Stimulated activated naive B cell treated with anti-CD40 and anti-IgM and Interleukin-4, amounts not matched to agents 10 μg/mL and 1 μg/mL and 100 μg/mL, for 72 hours (primary cell): ENCODE results near the gene FAM53C.
"Not testable (repeated sequence)": the region's sequence is repeated elsewhere in the genome, so short reads cannot be mapped to it uniquely, and the experiment has no call there.

Source experiments
- ATAC-seq, 2 donors: fragments of 150-1000 bp; cut with Tn5 transposase; replicated peaks; 2 replicates each; pipeline ENCODE4 v1.10.0; 2021; ENCODE audit warnings: moderate library complexity in 1 of 2
- DNase-seq: peaks from one replicate; pipeline ENCODE4 v3.0.0; 2021
- H3K27ac Mint-ChIP-seq: one replicate; pipeline ENCODE4 v1.8.0; 2022; ENCODE audit warnings: mild to moderate bottlenecking, mixed read lengths
- H3K27me3 Mint-ChIP-seq, 2 donors: one replicate each; pipeline ENCODE4 v1.8.0; 2022; ENCODE audit warnings: mixed read lengths in 2 of 2
- H3K36me3 Mint-ChIP-seq, 2 donors: one replicate each; pipeline ENCODE4 v1.8.0; 2022; ENCODE audit warnings: mixed read lengths in 2 of 2, mild to moderate bottlenecking in 1 of 2
- H3K4me1 Mint-ChIP-seq, 2 donors: one replicate each; pipeline ENCODE4 v1.8.0; 2022; ENCODE audit warnings: mixed read lengths in 2 of 2, mild to moderate bottlenecking in 1 of 2
- H3K4me3 Mint-ChIP-seq, 2 donors: one replicate each; pipeline ENCODE4 v1.8.0; 2022; ENCODE audit warnings: mild to moderate bottlenecking in 2 of 2, mixed read lengths in 2 of 2, moderate library complexity in 1 of 2
- H3K9me3 Mint-ChIP-seq, 2 donors: one replicate each; pipeline ENCODE4 v1.8.0; 2022; ENCODE audit warnings: mixed read lengths in 2 of 2, mild to moderate bottlenecking in 1 of 2

The FAM53C gene

DNA sequence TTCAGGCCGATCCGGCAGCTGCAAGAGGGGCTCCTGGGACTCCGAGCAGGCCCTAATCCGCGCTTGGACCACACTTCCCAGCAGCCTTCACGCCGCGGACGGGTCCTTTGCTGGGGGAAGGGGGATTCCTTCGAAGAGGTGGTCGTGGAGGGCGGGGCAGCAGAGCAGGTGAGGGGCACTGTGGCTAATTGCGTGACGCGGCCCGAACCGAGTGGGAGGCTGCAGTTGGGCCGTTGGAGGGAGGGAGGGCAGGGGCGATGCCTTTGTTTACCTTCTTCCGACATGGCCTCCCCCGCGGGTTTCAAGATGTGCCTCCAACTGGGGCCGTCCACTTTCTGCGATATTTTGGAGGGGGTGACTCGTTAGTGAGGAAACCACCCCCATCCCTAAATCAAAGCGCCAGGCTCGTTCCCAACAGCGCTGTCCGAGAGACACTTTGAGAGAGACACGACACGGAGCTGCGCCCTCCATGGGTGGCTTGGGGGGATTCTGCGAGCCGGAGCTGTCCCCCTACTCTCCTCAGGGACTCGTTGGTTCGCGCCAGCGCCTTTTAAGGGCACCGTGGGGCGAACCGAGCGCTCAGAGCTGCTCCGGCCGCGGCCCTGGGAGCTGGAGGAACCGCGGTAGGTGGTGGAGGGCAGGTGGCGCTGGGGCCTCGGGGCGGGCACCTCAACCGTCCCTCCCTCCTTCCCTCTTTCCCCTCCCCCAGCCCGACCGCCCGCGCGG lies at the start of gene FAM53C:
TSS of gene FAM53C (plus strand) at position 582 of the 726 bp plus-strand sequence. CDS start 3,070 bp downstream, outside the sequence.
- DNase-seq (peak; percentile 93), ATAC-seq (peak; percentile 89 to 91)
- Mint-ChIP-seq H3K4me3 (peak within 1 kb of the TSS; percentile 95), H3K9me3 (no peaks in the 10 kb centered on the region), H3K27ac (peak within 1 kb of the TSS; percentile 100), H3K36me3 (peaks cover 6 to 10% of the 10 kb centered on the region in 2 donors), H3K4me1 (peaks cover 25 to 40% of the 10 kb centered on the region in 2 donors), H3K27me3 (no peaks in the 10 kb centered on the region)

DNA sequence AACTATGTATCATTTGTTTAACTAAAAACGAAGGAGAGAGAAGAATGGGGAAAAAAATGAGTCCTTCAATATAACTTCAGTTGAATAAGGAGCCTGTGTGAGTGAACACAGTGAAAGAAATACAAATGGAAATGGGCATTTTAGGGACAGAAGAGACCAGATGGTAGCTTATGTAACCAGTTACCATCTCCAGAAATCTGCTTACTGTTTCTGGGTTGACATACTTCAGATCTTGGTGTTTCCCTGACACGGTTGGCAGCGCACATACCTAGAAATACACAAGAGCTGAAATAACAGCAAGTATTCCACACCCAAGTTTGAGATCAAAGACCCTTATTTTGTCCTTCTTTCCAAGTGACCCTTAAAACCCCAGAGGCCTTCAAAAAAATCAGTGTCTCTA lies 48.8 kb upstream of the FAM53C start:
- Mint-ChIP-seq H3K4me1 (peaks cover 4 to 7% of the 10 kb centered on the region in 2 donors), H3K36me3 (no peaks in the 10 kb centered on the region), H3K9me3 (no peaks in the 10 kb centered on the region), H3K27ac (no peak overlapping the region), H3K4me3 (no peak overlapping the region), H3K27me3 (no peaks in the 10 kb centered on the region)
- DNase-seq (no peak), ATAC-seq (no peak)

DNA sequence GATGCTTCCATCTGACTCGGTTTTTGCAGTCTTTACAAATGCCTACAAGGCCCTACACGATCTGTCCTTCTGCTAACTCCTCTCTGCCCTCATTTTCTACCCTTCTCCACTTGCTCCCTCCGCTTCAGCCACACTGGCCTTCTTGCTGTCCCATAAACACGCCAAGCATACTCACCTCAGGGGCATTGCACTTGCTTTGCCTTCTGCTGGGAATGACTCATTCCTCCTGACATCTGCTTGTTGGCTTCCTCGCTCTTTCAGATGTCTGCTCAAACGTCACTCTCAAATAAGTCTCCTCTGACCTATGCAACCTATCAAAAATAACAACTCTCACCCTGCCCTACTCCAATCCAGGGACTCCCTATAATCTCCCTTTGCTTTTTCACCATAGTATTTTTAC lies 34.7 kb upstream of the FAM53C start:
- Mint-ChIP-seq H3K27ac (no peak overlapping the region), H3K36me3 (no peaks in the 10 kb centered on the region), H3K4me3 (no peak overlapping the region), H3K27me3 (no peaks in the 10 kb centered on the region), H3K9me3 (no peaks in the 10 kb centered on the region), H3K4me1 (no peaks in the 10 kb centered on the region)
- no peak for DNase-seq
- no peak for ATAC-seq

DNA sequence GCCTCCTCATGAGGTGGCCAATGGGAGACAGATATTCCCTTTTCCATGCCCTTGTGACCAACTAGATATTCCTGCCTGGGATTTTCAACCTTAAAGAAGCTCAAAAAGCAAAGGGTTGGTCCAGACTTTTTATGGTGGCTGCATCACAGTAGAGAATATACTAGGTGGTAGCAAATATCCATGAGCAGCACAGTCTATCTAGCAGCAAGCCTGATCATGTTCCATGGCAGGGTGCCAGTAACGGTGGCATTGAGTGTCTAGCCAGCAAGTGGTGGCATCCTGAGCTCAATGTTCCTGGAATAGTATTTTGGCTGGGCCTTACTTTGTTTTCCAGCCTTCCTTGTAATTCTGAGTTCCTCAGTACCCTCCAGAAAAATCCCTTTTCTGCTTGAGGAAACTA lies 32.3 kb upstream of the FAM53C start:
- no peak for DNase-seq
- ATAC-seq: no peak
- Mint-ChIP-seq H3K27me3 (no peaks in the 10 kb centered on the region), H3K4me1 (no peaks in the 10 kb centered on the region), H3K27ac (no peak overlapping the region), H3K9me3 (no peaks in the 10 kb centered on the region), H3K4me3 (no peak overlapping the region), H3K36me3 (no peaks in the 10 kb centered on the region)

DNA sequence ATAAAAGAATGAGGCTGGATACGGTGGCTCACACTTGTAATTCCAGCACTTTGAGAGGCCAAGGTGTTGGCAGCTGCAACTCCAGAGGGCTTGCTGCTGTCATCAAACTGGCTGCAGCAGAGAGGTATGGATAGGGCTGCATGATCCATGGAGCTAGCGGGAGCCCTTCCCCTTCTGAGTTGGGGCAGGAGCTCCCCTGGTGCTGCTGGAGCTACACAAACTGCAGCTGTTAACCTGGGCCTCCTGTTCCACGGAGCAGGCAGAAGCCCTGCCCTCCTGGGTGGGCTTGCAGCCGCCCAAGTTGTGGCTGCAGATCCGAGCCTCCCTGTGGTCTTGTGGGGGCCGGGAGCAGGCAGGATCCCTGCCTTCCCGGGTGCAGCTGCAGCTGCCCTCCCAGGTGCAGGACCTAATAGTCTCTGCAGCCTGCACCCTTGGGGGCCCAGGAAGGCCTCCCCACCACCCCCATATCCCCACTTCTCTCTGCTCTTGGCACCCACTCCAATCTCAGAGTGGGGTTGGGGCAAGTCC lies 22.3 kb upstream of the FAM53C start:
- no peak for ATAC-seq
- Mint-ChIP-seq H3K36me3 (no peaks in the 10 kb centered on the region), H3K9me3 (peaks cover 0 to 2% of the 10 kb centered on the region in 2 donors), H3K4me3 (no peak overlapping the region), H3K27me3 (no peaks in the 10 kb centered on the region), H3K27ac (no peak overlapping the region), H3K4me1 (no peaks in the 10 kb centered on the region)
- no peak for DNase-seq

DNA sequence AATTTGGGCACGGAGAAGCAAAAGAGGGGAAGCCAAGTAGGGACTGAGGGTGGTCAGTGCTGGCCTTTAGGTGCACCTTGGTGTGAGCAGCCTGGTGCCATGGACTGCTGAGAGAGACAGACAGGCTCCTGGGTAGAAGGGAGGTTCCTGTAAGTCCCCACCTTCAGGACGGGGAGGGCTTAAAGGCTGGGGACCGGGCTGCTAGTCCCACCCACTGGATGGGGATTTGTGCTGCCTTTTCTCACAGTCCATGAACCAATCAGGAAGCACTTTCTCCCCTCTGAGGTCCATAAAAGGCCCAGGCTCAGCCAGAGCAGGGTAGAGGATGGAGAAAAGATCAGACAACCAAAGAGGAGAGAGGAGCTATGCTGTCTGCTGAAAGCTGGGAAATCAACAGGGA lies 21.7 kb upstream of the FAM53C start:
- DNase-seq (no peak), ATAC-seq (no peak)
- peaks cover 0 to 2% of the 10 kb centered on the region in 2 donors for H3K9me3 Mint-ChIP-seq
- H3K27ac Mint-ChIP-seq: no peak overlapping the region
- no peaks in the 10 kb centered on the region for H3K4me1 Mint-ChIP-seq
- no peak overlapping the region for H3K4me3 Mint-ChIP-seq
- H3K27me3 Mint-ChIP-seq: no peaks in the 10 kb centered on the region
- no peaks in the 10 kb centered on the region for H3K36me3 Mint-ChIP-seq

DNA sequence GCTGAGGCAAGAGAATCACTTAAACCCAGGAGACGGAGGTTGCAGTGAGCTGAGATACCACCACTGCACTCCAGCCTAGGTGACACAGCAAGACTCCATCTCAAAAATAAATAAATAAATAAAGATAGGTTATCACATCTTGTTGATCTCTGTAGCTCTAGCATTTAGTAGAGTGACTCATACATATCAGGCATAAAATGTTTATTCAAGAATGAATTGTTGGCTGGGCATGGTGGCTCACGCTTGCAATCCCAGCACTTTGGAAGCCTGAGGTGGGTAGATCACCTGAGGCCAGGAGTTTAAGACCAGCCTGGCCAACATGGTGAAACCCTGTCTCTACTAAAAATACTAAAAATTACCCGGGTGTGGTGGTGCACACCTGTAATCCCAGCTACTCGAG lies 19.9 kb upstream of the FAM53C start:
- not testable (repeated sequence) for H3K4me3 Mint-ChIP-seq, H3K27ac Mint-ChIP-seq, H3K27me3 Mint-ChIP-seq, H3K36me3 Mint-ChIP-seq, DNase-seq, ATAC-seq, H3K9me3 Mint-ChIP-seq, H3K4me1 Mint-ChIP-seq

DNA sequence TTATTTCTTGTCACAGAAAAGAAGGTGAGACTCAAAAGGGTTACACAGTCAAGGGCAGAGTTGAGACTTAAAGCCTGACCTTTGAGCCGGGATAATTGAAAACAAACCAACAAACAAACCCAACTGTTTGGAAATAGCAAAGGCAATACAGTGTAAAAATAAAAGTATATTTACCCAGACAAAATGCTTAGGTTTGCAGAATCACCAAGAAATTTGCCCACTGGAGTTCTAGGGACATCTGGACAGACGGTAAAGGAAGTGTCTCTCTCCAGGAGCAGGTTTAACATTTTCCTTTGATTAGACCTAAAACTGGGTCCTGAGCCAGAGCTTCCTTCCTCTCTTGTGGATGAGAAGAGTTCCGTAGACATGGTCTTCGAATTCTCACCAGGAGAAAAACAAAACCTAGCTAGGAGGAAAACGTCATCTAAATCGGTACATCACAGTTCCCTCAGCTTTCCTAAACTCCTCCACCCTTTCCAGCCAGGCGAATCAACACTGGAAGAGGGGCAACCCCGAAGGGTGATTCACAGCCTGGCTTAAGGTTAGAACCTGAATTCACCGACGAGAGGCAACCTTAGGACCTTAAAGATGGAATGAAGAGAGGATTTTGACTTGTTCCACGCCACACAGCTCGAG lies 7.1 kb upstream of the FAM53C start:
- Mint-ChIP-seq H3K27ac (no peak overlapping the region), H3K9me3 (no peaks in the 10 kb centered on the region), H3K4me3 (peak overlapping the region; percentile 86 to 93), H3K4me1 (peaks cover 6 to 20% of the 10 kb centered on the region in 2 donors), H3K27me3 (no peaks in the 10 kb centered on the region), H3K36me3 (no peaks in the 10 kb centered on the region)
- ATAC-seq (no peak), DNase-seq (no peak)

DNA sequence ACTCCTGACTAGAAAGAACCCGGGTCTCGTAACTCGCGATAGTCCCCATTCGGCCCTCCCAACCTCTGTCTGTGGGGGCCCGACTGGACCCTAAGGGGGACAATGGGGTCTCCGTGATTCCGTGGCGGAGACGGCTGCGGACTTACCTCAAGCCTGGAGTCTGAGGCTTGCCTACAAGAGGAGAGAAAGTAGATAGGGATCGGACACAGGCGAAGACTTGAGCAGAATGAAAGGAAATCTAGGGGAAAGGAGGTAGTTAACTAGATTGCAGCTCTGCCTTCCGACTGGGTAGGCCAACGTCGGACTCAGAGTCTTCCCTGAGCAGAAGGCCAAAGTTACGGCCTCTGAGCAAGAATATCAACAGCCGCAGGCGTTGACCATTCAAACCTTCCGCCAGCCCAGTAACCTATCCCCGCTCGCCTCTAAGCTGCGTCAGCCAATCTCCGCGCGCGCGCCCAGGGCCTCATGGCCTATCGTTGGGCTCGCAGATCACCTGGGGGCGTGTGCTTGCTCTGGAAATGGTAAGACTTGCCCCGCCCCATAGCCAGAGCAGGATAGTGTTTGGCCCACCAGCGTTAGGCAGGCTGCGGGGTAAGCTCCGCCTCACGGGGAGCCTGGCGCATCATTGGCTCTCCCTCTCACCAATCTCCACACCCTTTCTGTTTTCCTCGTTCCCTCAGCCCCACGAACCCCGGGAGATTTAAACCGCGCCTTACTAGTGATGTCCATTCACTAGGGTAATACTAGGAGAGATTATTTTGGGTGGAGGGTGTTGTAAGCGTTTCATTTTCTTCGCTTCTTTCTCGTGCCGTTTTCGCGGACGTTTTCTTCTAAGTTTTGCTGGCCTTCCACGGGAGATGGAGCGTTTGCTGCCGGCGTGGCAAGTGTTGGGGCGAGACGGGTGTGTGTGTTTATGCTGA lies 6.4 kb upstream of the FAM53C start, which contains the start of gene CDC25C:
TSS of gene CDC25C (minus strand) at position 356 of the 920 bp plus-strand sequence. CDS start 624 bp downstream, outside the sequence.
- Mint-ChIP-seq H3K4me1 (peaks cover 7 to 22% of the 10 kb centered on the region in 2 donors), H3K4me3 (peak within 1 kb of the TSS; percentile 86 to 93), H3K36me3 (no peaks in the 10 kb centered on the region), H3K9me3 (no peaks in the 10 kb centered on the region), H3K27ac (peak within 1 kb of the TSS; percentile 63), H3K27me3 (no peaks in the 10 kb centered on the region)
- ATAC-seq (peak; percentile 100), DNase-seq (peak; percentile 96)

DNA sequence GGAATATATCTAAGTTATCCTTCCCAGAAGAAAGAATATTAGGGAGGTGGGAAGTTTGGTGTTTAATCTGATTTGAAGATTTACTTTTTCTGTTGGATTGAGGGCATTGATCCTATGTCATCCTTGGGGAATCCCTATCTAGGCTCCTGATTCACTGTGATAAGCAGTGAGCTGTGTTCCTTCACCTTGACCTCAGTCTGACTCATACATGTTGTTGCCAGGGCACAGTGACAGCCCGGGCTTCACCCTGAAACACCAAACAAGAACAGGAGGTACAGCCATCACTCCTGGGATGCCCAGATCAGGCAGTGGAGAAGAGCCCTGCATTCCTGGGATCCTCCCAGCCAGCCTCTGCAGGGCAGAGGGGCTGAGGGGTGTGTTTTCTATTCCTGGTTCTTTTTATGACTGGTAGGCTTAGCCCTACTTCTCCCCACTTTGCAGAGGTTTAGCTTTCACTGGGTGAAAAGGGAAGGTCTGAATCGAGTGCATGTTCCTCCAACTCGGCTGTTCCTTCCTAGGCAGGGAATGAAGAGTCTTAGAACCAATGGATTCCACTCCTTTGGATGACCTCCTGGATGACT lies 3.1 kb upstream of the FAM53C start:
- DNase-seq: no peak
- no peak overlapping the region for H3K4me3 Mint-ChIP-seq
- no peaks in the 10 kb centered on the region for H3K9me3 Mint-ChIP-seq
- no peak for ATAC-seq
- no peaks in the 10 kb centered on the region for H3K36me3 Mint-ChIP-seq
- no peaks in the 10 kb centered on the region for H3K27me3 Mint-ChIP-seq
- H3K4me1 Mint-ChIP-seq: peaks cover 27 to 45% of the 10 kb centered on the region in 2 donors
- H3K27ac Mint-ChIP-seq: no peak overlapping the region

DNA sequence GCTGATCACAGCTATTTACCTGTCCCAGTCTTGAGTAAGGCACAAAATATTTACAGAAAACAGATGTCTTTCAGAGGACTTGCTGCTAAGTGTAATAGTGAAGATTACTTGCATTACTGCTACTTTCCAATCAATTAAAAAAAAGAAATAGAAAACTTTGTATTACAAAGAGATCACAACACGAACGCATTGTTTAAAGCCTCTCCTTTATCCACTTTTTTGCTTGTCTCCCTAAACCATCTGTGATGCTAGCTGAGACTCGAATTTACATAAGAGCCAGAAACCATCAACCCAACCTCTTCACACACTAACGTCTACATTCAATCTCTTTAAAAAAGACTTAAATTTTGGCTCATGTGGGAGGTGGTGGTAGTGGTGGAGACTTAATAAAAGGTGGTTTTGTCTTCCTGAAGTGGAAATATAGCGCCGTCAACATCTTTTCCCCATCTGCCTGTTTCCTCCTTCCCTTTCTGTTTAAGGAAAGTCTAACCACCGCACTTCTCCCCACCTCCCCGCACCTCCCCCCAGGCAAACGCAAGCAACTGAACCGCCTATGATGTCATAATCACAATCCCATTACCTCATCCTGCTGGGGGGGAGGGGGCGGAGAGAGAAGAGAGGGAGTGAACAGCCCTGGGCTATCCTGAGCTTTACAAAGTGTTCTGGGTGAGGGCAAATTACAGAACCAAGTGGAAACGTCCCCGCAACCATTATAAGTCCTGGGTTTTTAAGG lies 948 bp upstream of the FAM53C start:
- Mint-ChIP-seq H3K27ac (peak overlapping the region; percentile 100), H3K4me3 (peak overlapping the region; percentile 95), H3K9me3 (no peaks in the 10 kb centered on the region), H3K36me3 (peaks cover 6 to 10% of the 10 kb centered on the region in 2 donors), H3K27me3 (no peaks in the 10 kb centered on the region), H3K4me1 (peaks cover 27 to 43% of the 10 kb centered on the region in 2 donors)
- ATAC-seq (peak; percentile 19 to 28), DNase-seq (no peak)

DNA sequence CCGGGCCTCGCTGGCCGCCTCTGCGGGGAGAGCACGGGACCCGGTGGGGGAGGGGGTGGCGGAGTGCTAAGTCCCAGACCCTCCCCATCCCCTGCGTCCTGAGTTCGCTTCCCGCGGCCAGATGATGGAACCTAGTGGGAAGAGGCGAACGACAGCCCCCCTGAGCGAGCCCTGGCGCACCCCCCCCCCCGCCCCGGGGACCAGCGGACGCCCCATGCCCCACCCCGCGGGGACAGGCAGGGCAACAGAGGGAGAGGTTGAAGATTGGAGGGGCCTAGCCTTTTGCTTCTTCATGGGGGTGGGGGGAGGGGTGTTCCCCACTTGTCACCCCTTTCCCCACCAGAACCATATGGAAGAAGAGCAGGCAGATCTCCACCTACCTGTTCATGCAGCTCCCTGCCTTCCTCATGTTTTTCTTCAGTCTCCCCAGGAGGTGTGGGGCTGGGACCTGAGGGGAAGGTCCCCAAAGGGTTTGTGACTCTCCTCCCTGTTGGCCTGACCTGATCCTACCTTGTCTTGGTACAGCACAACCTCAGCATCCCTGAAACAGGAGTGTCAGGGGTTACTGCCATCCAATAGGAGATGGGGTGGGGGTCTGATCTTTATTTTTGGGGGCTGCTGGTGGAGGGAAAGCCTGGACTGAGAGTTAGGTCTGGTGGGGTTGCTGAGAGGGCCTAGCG lies 485 bp downstream of the FAM53C start:
- peak overlapping the region; percentile 100 for H3K27ac Mint-ChIP-seq
- peaks cover 25 to 40% of the 10 kb centered on the region in 2 donors for H3K4me1 Mint-ChIP-seq
- ATAC-seq: peak; percentile 2 to 6
- H3K4me3 Mint-ChIP-seq: peak overlapping the region; percentile 95
- no peak for DNase-seq
- no peaks in the 10 kb centered on the region for H3K27me3 Mint-ChIP-seq
- no peaks in the 10 kb centered on the region for H3K9me3 Mint-ChIP-seq
- peaks cover 6 to 10% of the 10 kb centered on the region in 2 donors for H3K36me3 Mint-ChIP-seq

DNA sequence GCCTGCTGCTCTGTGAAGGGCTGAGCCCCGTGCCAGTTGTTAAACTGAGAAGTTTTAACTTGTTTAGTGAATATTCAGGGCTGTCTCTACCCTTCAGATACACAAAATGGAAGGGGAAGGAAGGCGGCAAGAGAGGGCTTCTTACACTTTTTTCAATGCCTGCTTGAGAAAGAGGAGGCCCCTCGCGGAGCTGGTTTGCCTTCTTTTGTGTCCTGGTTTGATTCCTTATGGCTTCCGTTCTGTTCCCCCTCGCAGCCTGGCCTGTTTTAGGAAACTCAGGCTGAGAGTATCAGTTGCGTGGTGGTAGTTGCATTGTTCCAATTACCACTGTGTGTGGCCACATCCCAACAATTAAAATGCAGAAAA lies 1.0 kb downstream of the FAM53C start:
- H3K4me1 Mint-ChIP-seq: peaks cover 25 to 40% of the 10 kb centered on the region in 2 donors
- DNase-seq: no peak
- peak overlapping the region; percentile 95 for H3K4me3 Mint-ChIP-seq
- no peaks in the 10 kb centered on the region for H3K27me3 Mint-ChIP-seq
- ATAC-seq: no peak
- peaks cover 6 to 15% of the 10 kb centered on the region in 2 donors for H3K36me3 Mint-ChIP-seq
- no peaks in the 10 kb centered on the region for H3K9me3 Mint-ChIP-seq
- H3K27ac Mint-ChIP-seq: peak overlapping the region; percentile 94
